GM12892 (cell line): ENCODE measurements around the gene HOXD9.

Experiments
- POLR2A ChIP-seq: IDR thresholded peaks from 2 replicates; pipeline ENCODE4 v1.6.1; 2011; ENCODE audit warnings: low read depth, low read length, control low read depth
- POLR2AphosphoS5 ChIP-seq: IDR thresholded peaks from 2 replicates; pipeline ENCODE4 v1.6.1; 2011; ENCODE audit warnings: low read depth, low read length, control low read depth
- TAF1 ChIP-seq: IDR thresholded peaks from 2 replicates; pipeline ENCODE4 v1.6.1; 2011; ENCODE audit warnings: low read depth, mild to moderate bottlenecking, control low read depth, low read length, borderline replicate concordance

- TF ChIP-seq POLR2A (no peak), TAF1 (no peak), POLR2AphosphoS5 (no peak)
Observed at GRCh38 chr2:176099728-176100546, 22.6 kb upstream of the HOXD9 start, which contains the start of gene HOXD12.
